ENCODE data around the gene NBEAL2.

NBEAL2 gene

GRCh38 chr3:46935989-46936558, 43.4 kb upstream of the NBEAL2 start:
- TF ChIP-seq TAF1 (IDR thresholded peaks at IDR 0.05; ENCODE audit: borderline replicate concordance, low read depth, low read length) (no peak), POLR2AphosphoS5 (IDR thresholded peaks at IDR 0.05; ENCODE audit: low read depth, low read length) (no peak), POLR2A (IDR thresholded peaks at IDR 0.05; ENCODE audit: low read depth, low read length) (no peak)
- no peak for DNase-seq (ENCODE audit: insufficient read length)
- FAIRE-seq = peak; percentile 14

GRCh38 chr3:46936733-46937250, 42.7 kb upstream of the NBEAL2 start:
- no peak for TF ChIP-seq POLR2AphosphoS5 (IDR thresholded peaks at IDR 0.05; ENCODE audit: low read depth, low read length)
- no peak for TF ChIP-seq TAF1 (IDR thresholded peaks at IDR 0.05; ENCODE audit: borderline replicate concordance, low read depth, low read length)
- TF ChIP-seq POLR2A (IDR thresholded peaks at IDR 0.05; ENCODE audit: low read depth, low read length) = no peak
- DNase-seq (ENCODE audit: insufficient read length) = no peak
- FAIRE-seq = no peak

- FAIRE-seq (no peak), DNase-seq (ENCODE audit: insufficient read length) (no peak)
- TF ChIP-seq POLR2AphosphoS5 (IDR thresholded peaks at IDR 0.05; ENCODE audit: low read depth, low read length) = no peak
- no peak for TF ChIP-seq TAF1 (IDR thresholded peaks at IDR 0.05; ENCODE audit: borderline replicate concordance, low read depth, low read length)
- TF ChIP-seq POLR2A (IDR thresholded peaks at IDR 0.05; ENCODE audit: low read depth, low read length) = no peak
These were observed 41.3 kb upstream of the NBEAL2 start for GRCh38 chr3:46938118-46938517.

GRCh38 chr3:46939578-46940445, 39.7 kb upstream of the NBEAL2 start:
- FAIRE-seq = no peak
- DNase-seq (ENCODE audit: insufficient read length) = no peak
- TF ChIP-seq POLR2A (IDR thresholded peaks at IDR 0.05; ENCODE audit: low read depth, low read length) = no peak
- TF ChIP-seq POLR2AphosphoS5 (IDR thresholded peaks at IDR 0.05; ENCODE audit: low read depth, low read length) = no peak
- no peak for TF ChIP-seq TAF1 (IDR thresholded peaks at IDR 0.05; ENCODE audit: borderline replicate concordance, low read depth, low read length)

GRCh38 chr3:46942076-46942475, 37.4 kb upstream of the NBEAL2 start:
- DNase-seq (ENCODE audit: insufficient read length) (no peak), FAIRE-seq (no peak)
- TF ChIP-seq POLR2A (IDR thresholded peaks at IDR 0.05; ENCODE audit: low read depth, low read length) (no peak), TAF1 (IDR thresholded peaks at IDR 0.05; ENCODE audit: borderline replicate concordance, low read depth, low read length) (no peak), POLR2AphosphoS5 (IDR thresholded peaks at IDR 0.05; ENCODE audit: low read depth, low read length) (no peak)

- no peak for FAIRE-seq
- no peak for DNase-seq (ENCODE audit: insufficient read length)
- no peak for TF ChIP-seq POLR2A (IDR thresholded peaks at IDR 0.05; ENCODE audit: low read depth, low read length)
- TF ChIP-seq TAF1 (IDR thresholded peaks at IDR 0.05; ENCODE audit: borderline replicate concordance, low read depth, low read length) = no peak
- TF ChIP-seq POLR2AphosphoS5 (IDR thresholded peaks at IDR 0.05; ENCODE audit: low read depth, low read length) = no peak
These were observed 36.8 kb upstream of the NBEAL2 start for GRCh38 chr3:46942481-46943236.

GRCh38 chr3:46943237-46944187, 36.0 kb upstream of the NBEAL2 start:
- TF ChIP-seq POLR2AphosphoS5 (IDR thresholded peaks at IDR 0.05; ENCODE audit: low read depth, low read length) = no peak
- no peak for TF ChIP-seq TAF1 (IDR thresholded peaks at IDR 0.05; ENCODE audit: borderline replicate concordance, low read depth, low read length)
- TF ChIP-seq POLR2A (IDR thresholded peaks at IDR 0.05; ENCODE audit: low read depth, low read length) = no peak
- FAIRE-seq (no peak), DNase-seq (ENCODE audit: insufficient read length) (no peak)

- DNase-seq (ENCODE audit: insufficient read length) (no peak), FAIRE-seq (no peak)
- TF ChIP-seq POLR2A (IDR thresholded peaks at IDR 0.05; ENCODE audit: low read depth, low read length) (no peak), TAF1 (IDR thresholded peaks at IDR 0.05; ENCODE audit: borderline replicate concordance, low read depth, low read length) (no peak), POLR2AphosphoS5 (IDR thresholded peaks at IDR 0.05; ENCODE audit: low read depth, low read length) (no peak)
These were observed 35.3 kb upstream of the NBEAL2 start for GRCh38 chr3:46944191-46944590.

- FAIRE-seq (no peak), DNase-seq (ENCODE audit: insufficient read length) (no peak)
- no peak for TF ChIP-seq TAF1 (IDR thresholded peaks at IDR 0.05; ENCODE audit: borderline replicate concordance, low read depth, low read length)
- no peak for TF ChIP-seq POLR2A (IDR thresholded peaks at IDR 0.05; ENCODE audit: low read depth, low read length)
- no peak for TF ChIP-seq POLR2AphosphoS5 (IDR thresholded peaks at IDR 0.05; ENCODE audit: low read depth, low read length)
These were observed 33.0 kb upstream of the NBEAL2 start for GRCh38 chr3:46946416-46946815.

- TF ChIP-seq POLR2AphosphoS5 (IDR thresholded peaks at IDR 0.05; ENCODE audit: low read depth, low read length) (no peak), POLR2A (IDR thresholded peaks at IDR 0.05; ENCODE audit: low read depth, low read length) (no peak), TAF1 (IDR thresholded peaks at IDR 0.05; ENCODE audit: borderline replicate concordance, low read depth, low read length) (no peak)
- FAIRE-seq (no peak), DNase-seq (ENCODE audit: insufficient read length) (no peak)
These were observed 32.5 kb upstream of the NBEAL2 start for GRCh38 chr3:46946856-46947545.

Data from GM12892 (cell line).